GM21619 (cell line): ENCODE data around the gene MRAS.
"Not testable (repeated sequence)": the region's sequence is repeated elsewhere in the genome, so short reads cannot be mapped to it uniquely, and the experiment has no call there.

ENCODE experiments used
- ATAC-seq: cut with Tn5 transposase; IDR thresholded peaks from one replicate; pipeline ENCODE4 v1.9.1; 2021; ENCODE audit not compliant: unreplicated experiment

The MRAS gene

DNA sequence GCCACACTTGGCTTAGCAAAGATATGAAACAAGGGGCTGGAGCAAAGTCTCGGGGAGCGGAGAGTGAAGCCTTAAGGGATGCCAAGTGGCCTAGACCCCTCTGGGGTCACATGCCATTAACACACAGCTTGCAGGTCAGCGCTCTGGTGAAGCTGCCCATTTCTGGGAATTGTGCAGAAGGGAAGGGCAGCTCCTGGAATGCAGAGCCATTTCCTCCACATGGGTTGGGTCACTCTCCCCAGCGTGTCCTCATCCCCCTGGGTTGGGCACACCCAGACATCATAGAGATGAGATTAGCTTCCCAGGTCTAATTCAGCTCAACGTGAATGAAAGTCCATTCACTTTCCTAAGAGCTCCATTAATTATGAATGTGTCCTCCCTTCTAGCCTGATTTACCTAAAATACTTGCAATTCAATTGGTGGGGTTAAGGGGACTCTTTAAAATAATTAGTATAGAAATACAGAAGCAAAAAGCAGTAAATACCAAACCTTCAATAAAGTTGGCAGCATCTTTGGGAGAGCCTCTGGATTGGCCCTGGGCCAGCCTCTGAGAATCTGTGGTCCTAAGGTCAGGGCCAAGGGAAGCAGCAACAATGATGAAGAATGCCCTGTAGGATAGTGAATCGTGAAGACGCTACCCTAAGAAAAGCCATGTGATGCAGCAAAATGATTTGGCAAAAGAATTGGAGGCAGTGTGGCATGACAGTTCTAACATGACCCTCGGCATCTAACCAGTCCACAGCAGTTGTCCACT lies 17.8 kb downstream of the MRAS start:
- no peak for ATAC-seq

DNA sequence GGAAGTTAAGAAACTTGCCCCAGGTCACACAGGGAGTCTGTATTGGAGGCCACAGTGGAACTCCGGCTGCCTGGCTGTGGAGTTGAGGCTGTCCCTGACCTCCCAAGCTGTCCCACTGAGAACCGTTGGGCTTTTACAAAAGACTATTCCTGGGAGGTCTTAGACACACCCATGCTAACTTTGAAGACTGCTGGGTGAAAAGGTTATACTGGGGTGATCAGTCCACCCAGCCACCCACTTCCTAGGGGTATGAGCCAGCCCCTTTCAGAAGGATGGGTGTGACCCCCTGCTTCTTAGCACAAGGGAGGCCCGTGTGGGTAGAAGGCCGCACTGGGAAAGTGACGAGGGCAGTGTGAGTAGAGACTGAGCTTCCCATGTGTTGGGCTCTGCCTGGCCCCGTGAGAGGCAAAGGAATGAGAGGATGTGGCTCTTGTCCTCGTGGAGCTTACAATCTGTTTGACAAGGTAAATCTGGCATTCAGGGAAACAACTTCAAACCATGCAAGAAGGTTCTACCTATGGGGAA lies 19.0 kb downstream of the MRAS start:
- no peak for ATAC-seq

DNA sequence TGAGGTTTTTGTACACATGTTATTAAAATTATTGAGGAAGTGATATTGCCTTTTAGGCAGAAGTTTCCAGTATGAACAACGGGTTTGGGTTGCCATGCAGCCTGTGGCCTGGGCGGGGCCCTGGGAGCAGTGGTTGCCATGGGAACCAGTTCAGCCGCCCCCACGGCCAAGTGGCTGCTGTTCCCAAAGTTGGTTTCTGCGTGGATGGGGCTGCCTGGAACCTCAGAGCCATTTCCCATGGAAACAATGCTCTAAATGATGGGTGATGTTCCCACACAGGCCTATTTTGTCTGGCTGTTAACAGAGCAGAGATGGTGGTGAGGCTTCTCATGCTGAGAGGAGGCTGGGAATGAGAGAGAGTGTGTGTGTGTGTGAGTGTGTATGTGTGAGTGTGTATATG lies 19.5 kb downstream of the MRAS start:
- ATAC-seq, result no peak

DNA sequence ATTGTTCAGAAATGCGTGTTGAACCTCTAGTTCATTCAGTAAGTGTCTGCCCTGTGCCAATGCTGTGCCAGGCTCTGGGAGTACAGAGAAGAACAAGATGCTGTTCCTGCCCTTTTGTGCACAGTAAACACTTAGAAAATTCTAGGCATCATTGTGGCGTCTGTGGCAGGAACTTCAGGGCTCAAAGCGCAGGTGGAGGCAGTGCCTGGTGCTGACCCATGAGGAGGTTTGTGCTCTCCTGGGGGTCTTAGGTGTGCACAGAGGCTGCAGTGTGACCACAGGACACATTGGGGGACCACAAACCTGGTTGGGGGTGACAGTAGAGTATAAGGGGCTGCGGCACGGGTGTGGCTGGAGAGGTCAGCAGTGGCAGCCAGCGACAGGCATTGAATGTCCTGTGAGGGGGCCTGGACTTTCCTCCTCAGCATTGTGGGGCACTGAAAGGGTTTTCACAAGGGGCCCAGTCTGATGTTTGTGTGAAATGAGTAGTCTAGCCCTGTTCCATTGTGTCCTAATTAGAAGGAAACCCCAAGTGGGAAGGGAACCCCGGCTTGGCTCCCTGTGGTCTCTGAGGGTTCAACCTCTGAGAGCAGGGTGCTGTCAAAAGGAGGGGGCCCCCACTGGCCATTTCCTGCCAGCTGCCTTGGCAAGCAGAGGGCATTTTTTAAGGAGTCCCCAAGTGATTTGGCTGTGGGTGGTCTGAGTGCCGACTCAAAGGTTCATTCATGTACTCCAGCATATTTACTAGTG lies 20.9 kb downstream of the MRAS start:
- ATAC-seq, result no peak

DNA sequence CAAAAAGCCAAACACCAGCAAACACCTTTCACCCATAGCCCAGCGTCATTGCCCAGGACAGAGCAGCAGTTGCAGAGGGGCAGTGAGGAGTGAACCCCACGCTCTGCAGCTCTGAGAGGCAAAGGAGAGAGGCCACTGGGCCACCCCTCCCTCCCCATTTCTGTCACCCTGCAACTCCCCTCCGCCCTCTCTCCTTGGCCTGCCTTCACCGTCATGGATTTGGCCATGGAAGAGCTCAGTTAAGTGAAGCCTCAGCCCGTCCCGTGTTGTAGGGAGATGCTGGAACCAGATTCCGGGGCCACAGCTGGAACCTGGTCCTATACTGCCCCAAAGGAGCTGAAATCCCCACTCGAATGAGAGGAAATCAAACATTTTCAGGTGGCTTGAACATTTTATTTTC lies 21.9 kb downstream of the MRAS start:
- no peak for ATAC-seq

- ATAC-seq, result peak; percentile 100
Observed at GRCh38 chr3:138371070-138371965, 22.9 kb downstream of the MRAS start.

DNA sequence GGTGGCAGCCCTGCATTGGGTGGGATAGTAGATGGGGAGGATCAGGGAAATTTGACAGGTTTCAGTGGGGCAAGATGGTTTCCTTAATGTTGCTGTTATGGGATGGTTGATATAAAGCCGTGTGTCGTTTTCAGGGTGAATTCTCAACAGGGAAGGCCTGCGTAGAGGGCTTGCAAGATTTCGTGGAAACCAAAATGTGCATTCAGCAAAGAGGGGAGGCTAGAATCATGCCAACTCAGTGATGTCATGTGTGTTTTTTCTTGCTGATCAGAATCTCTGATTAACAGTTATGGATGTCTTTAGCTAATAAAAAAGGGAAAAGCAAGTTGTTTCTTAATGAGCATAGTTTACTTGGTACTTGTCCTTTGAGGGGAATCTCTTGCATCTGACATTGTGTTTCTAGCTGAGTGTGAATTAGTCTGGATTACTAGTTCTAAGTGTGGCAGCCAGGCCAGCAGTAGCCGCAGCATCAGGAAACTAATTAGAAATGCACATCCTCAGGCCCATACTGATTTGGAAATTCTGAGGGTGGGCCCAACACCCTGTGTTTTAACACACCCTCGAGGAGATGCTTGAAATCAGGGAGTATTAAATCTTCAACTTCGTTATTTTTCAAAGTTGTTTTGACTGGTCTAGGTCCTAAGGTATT lies 24.8 kb downstream of the MRAS start:
- ATAC-seq, result no peak

DNA sequence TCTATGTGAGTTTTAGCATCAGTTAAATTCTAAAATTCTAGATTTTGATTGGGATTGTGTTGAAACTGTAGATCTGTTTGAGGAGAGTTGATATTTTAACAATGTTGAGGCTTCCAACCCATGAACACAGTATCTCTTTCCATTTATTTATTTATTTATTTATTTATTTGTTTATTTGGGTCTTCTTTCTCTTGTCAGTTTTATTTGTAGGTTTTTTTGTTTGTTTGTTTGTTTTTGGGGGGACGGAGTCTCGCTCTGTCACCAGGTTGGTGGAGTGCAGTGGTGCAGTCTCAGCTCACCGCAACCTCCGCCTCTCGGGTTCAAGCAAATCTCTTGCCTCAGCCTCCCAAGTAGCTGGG lies 25.3 kb downstream of the MRAS start:
- no peak for ATAC-seq

GRCh38 chr3:138374573-138375134 lies 26.3 kb downstream of the MRAS start:
- ATAC-seq, result no peak

GRCh38 chr3:138375447-138375846 lies 27.1 kb downstream of the MRAS start:
- no peak for ATAC-seq

DNA sequence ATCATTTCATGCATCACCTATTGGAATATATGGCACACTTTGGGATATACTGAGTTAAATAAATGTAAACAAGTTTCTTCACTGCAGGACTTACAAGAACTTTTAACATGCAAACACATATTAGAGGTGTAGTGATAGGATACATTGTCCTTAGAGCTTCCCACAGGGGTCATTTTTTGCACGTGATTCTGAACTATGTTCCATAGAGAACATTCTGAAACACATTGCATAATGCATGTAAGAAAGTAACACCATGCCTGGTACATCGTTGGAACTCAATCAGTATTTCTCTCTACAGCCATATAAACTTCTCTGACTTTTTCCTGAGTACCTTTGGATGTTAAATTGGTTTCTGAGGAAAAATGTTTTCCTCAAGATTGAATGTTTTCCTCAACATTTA lies 28.3 kb downstream of the MRAS start:
- ATAC-seq, result no peak

DNA sequence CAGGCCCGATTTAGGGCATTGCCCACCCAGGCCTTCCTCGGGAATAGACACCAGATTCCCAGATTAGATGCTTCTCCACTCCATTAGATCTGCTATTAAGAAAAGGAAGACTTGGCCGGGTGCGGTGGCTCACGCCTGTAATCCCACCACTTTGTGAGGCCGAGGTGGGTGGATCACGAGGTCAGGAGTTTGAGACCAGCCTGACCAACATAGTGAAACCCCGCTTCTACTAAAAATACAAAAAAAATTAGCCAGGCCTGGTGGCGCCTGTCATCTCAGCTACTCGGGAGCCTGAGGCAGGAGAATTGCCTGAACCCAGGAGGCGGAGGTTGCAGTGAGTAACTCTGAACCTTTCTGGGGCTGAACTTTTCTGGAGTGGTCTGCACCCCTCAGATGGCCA lies 28.8 kb downstream of the MRAS start:
- ATAC-seq, result not testable (repeated sequence)

DNA sequence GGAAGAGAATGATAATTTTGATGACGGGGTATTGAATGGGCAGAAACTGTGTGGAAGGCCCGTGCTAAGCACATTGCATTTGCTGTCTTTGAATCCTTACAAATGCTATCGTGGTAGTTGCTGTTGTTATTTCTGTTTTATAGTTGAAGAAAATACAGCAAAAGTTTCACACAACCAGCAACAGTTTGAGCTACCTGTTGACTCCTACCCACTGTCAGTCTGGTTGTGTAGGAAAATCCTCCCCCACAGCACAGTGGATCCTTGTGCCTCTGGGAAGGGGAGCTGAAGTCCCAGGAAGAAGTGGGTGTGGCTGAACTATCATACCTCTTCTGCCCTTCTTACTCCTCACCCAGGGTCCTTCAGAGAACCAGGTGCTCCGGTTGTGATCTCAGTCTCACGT lies 29.4 kb downstream of the MRAS start:
- no peak for ATAC-seq

DNA sequence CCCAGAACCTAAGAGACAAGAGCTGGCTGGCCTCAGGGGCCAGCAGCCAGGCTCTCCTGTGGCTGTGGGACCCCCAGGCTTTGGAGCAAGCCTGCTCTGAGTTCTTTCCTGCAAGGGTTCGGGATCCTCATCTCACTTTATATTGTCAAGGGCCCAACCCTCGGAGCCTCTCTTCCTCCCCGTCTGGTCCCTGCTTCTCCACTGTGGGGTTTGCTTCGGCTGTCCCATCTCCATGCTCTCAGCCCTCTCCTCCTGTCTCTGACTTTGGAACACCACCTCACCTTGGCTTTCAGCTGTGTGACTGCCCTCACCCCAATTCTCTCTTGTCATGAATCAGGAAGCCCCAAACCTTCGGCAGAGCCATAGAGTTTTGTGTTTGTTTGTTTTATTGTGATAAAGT lies 30.0 kb downstream of the MRAS start:
- ATAC-seq, result no peak

DNA sequence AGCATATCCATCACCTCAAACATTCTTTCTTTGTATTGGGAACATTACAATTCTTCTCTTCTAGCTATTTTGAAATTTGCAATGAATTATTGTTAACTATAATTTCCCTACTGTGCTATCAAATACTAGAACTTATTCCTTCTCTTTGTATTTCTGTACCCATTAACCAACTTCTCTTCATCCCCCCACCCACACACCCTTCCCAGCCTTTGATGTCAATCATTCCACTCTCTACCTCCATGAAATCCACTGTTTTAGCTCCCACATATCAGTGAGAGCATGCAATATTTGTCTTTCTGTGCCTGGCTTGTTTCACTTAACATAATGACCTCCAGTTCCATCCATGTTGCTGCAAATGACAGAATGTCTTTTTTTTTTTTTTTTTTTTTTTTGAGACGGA lies 30.6 kb downstream of the MRAS start:
- ATAC-seq, result no peak

DNA sequence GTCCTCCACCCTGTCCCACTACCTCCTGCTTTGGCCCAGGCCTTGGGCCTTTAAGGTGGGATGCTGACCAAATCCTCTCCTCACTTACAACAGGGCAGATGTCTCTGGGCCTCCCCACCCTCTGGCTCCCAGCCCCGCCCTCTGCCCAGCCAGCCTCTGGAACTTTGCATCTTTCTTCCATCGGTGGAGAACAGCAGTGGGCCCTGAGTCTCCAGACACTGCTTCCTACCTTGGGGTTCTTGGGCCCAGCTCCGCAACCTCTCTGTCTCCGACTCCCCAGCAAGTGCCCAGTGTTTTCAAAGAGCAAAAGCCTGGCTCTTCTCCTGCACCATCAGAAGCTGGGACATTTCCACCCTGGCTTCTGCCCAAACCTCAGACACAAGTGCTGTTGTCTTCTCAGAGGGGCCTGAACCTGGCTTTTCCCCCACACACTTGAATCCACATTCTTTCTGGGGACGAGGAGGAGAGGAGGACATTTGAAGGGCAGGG lies 33.1 kb downstream of the MRAS start:
- no peak for ATAC-seq

GRCh38 chr3:138381950-138382715 lies 33.8 kb downstream of the MRAS start:
- ATAC-seq, result no peak

DNA sequence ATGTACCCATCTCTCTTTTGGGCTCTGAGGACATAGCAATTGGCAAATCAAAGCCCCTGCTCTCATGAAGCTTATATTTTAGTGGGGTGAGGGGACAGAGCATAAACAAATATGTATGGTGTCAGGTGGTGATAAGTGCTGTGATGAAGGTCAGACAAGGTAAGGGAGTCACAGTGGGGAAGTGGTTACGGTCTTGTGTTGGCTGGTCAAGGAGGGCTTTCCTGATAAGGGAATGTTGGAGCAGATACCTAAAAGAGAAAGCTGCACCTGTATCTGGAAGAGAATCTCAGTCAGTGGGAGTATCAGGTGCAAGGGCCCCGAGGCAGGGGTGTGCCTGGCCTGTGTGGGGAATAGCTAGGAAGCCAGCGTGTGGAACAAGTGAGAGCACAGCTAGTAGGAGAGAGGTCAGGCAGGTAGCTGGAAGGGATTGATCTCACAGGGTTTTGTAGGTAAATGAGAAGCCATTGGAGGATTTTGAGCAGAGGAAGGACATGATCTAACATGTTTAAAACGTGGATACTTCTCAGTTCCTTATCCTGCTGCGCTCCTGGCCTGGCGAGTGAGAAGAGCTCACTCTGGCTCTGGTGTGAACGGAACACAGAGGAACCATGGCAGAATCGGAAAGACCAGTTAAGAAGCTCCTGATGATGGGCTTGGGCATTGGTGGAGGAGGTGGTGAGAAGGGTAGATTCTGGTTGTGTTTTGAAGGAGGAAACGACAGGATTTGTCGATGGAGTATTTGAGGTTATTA lies 35.5 kb downstream of the MRAS start:
- ATAC-seq, result no peak

- ATAC-seq, result no peak
Observed at GRCh38 chr3:138384531-138384930, 36.2 kb downstream of the MRAS start.
